Stimulated activated naive B cell treated with anti-CD40 and anti-IgM and Interleukin-4, amounts not matched to agents 10 μg/mL and 1 μg/mL and 100 μg/mL, for 72 hours (primary cell): ENCODE measurements around the gene SPON1.
"Not testable (repeated sequence)": the region's sequence is repeated elsewhere in the genome, so short reads cannot be mapped to it uniquely, and the experiment has no call there.

Experiments used
- ATAC-seq, 2 donors: fragments of 150-1000 bp; cut with Tn5 transposase; replicated peaks; 2 replicates each; pipeline ENCODE4 v1.10.0; 2021; ENCODE audit warnings: moderate library complexity in 1 of 2
- DNase-seq: peaks from one replicate; pipeline ENCODE4 v3.0.0; 2021
- H3K27ac Mint-ChIP-seq: one replicate; pipeline ENCODE4 v1.8.0; 2022; ENCODE audit warnings: mild to moderate bottlenecking, mixed read lengths
- H3K27me3 Mint-ChIP-seq, 2 donors: one replicate each; pipeline ENCODE4 v1.8.0; 2022; ENCODE audit warnings: mixed read lengths in 2 of 2
- H3K36me3 Mint-ChIP-seq, 2 donors: one replicate each; pipeline ENCODE4 v1.8.0; 2022; ENCODE audit warnings: mixed read lengths in 2 of 2, mild to moderate bottlenecking in 1 of 2
- H3K4me1 Mint-ChIP-seq, 2 donors: one replicate each; pipeline ENCODE4 v1.8.0; 2022; ENCODE audit warnings: mixed read lengths in 2 of 2, mild to moderate bottlenecking in 1 of 2
- H3K4me3 Mint-ChIP-seq, 2 donors: one replicate each; pipeline ENCODE4 v1.8.0; 2022; ENCODE audit warnings: mild to moderate bottlenecking in 2 of 2, mixed read lengths in 2 of 2, moderate library complexity in 1 of 2
- H3K9me3 Mint-ChIP-seq, 2 donors: one replicate each; pipeline ENCODE4 v1.8.0; 2022; ENCODE audit warnings: mixed read lengths in 2 of 2, mild to moderate bottlenecking in 1 of 2

Gene SPON1

DNA sequence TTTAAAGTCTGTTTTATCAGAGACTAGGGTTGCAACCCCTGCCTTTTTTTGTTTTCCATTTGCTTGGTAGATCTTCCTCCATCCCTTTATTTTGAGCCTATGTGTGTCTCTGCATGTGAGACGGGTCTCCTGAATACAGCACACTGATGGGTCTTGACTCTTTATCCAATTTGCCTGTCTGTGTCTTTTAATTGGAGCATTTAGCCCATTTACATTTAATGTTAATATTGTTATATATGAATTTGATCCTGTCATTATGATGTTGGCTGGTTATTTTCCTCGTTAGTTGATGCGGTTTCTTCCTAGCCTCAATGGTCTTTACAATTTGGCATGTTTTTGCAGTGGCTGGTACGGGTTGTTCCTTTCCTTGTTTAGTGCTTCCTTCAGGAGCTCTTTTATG is 25.4 kb upstream of the SPON1 start:
- Mint-ChIP-seq H3K27me3 (peaks cover 7 to 17% of the 10 kb centered on the region in 2 donors), H3K4me1 (peaks cover 11 to 18% of the 10 kb centered on the region in 2 donors)
- not testable (repeated sequence) for H3K4me3 Mint-ChIP-seq, DNase-seq, H3K27ac Mint-ChIP-seq, ATAC-seq, H3K9me3 Mint-ChIP-seq, H3K36me3 Mint-ChIP-seq

DNA sequence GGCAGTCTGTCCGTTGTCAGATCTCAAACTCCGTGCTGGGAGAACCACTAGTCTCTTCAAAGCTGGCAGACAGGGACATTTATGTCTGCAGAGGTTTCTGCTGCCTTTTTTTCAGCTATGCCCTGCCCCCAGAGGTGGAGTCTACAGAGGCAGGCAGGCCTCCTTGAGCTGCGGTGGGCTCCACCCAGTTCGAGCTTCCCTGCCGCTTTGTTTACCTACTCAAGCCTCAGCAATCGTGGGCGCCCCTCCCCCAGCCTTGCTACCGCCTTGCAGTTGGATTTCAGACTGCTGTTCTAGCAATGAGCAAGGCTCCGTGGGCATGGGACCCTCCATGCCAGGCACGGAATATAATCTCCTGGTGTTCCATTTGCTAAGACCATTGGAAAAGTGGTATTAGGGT is 23.7 kb upstream of the SPON1 start:
- H3K4me1 Mint-ChIP-seq: peaks cover 11 to 18% of the 10 kb centered on the region in 2 donors
- H3K9me3 Mint-ChIP-seq, DNase-seq, H3K27ac Mint-ChIP-seq, ATAC-seq, H3K36me3 Mint-ChIP-seq, H3K4me3 Mint-ChIP-seq: not testable (repeated sequence)
- peaks cover 7 to 22% of the 10 kb centered on the region in 2 donors for H3K27me3 Mint-ChIP-seq

DNA sequence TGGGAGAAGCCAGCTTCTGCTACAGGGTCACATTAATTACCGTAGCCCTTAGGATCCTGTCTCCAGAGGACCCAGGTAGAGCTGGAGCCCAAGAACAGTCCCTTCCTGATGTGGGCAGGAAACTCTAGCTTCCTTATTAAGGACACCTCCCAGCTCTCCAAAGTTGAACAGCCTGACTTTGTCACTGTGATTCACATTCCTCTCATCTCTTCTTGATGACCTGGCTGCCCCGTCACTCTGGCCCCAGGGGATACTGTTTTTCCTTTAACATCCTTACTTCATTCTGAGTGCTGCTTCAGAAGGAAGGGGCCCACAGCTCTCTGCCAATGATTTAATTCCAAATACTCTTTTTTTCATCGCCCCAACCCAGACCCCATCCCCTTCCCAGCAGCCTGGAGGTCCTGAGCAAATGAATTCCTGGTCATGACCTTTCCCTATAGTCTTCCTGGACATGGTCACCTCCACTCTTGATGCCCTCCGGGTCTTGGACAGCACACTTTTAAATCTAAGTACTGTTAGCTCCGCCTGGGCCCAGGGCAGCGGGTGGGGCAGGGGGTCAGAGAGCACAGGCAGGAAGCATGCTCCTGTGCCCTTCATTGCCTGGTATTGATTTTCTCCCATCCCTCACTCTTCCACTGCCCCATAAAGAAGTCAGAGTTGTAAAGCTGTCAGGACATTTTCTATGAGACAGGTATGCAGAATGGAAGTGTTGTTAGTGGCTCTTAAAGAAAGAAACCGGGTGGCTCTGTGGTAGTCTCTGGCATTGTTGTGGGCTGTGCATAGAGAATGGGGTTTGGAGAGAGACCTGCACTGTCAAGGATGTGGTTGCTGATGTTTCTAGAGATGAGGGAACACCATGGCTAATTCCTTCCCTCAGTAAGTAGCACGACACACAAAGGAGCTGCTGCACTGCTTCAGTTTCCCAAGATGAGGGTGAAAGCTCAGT is 22.3 kb upstream of the SPON1 start:
- ATAC-seq (no peak), DNase-seq (no peak)
- Mint-ChIP-seq H3K36me3 (peaks cover 0 to 4% of the 10 kb centered on the region in 2 donors), H3K4me3 (no peak overlapping the region), H3K4me1 (peaks cover 7 to 8% of the 10 kb centered on the region in 2 donors), H3K27ac (no peak overlapping the region), H3K9me3 (peaks cover 2 to 4% of the 10 kb centered on the region in 2 donors), H3K27me3 (peaks cover 7 to 22% of the 10 kb centered on the region in 2 donors)

DNA sequence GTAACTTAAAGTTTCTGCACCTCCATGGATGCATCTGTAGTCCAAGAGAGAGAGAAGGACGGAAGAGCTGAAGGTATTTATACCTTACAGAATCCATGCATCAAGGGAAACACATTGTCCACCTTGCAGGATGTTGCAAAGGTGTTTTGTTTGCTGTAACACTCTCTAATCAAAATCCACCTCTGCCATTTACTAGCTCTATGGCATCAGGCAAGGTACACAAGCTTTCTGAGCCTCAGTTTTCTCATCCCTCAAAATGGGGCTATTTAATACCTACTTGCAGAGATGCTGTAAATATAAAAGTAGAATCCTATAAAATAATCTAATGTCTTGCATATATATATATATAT is 21.6 kb upstream of the SPON1 start:
- H3K4me1 Mint-ChIP-seq: peaks cover 5 to 6% of the 10 kb centered on the region in 2 donors
- ATAC-seq: no peak
- H3K27me3 Mint-ChIP-seq: peaks cover 7 to 22% of the 10 kb centered on the region in 2 donors

DNA sequence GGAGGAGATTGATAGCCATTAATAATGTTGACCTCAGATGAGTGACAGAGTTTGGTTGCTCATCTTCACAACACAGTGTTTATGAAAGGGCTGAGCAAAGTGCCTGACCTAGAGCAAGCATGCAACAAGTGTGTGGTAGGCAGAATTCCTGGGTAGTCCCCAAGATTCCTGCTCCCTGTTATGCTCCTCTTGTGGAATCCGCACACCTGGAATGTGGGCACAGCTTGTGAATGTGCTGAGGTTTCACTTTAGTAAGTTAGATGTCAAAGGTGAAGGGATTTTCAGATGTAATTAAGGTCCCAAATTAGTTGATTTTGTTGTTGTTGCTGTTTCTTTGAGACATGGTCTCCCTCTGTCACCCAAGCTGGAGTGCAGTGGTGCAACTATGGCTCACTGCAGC is 20.7 kb upstream of the SPON1 start:
- H3K27me3 Mint-ChIP-seq: peaks cover 7 to 22% of the 10 kb centered on the region in 2 donors
- peaks cover 0 to 4% of the 10 kb centered on the region in 2 donors for H3K36me3 Mint-ChIP-seq
- no peak for DNase-seq
- no peak overlapping the region for H3K4me3 Mint-ChIP-seq
- no peak for ATAC-seq
- H3K27ac Mint-ChIP-seq: no peak overlapping the region
- H3K4me1 Mint-ChIP-seq: peaks cover 5 to 6% of the 10 kb centered on the region in 2 donors
- H3K9me3 Mint-ChIP-seq: peaks cover 2 to 4% of the 10 kb centered on the region in 2 donors

More for the DNA sequence above, 21.6 kb upstream of the SPON1 start:
- DNase-seq: no peak
- H3K9me3 Mint-ChIP-seq: peaks cover 2 to 4% of the 10 kb centered on the region in 2 donors
- no peak overlapping the region for H3K27ac Mint-ChIP-seq
- peaks cover 0 to 4% of the 10 kb centered on the region in 2 donors for H3K36me3 Mint-ChIP-seq
- H3K4me3 Mint-ChIP-seq: no peak overlapping the region

DNA sequence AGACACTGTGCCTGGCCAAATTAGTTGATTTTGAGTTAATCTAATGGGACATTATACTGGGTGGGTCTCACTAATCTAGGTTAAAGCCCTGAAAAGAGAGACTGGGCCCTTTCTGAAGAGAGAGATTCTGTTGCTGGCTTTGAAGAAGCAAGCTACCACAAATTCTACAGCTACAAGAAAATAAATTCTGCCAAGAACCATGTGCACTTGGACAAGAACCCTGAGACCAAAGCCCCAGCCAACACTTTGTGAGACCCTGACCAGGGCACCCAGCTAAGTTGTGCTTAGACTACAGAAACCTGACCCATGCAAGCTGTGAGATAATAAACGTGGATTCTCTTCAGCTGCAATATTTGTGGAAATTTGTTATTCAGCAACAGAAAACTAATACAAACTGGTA is 20.1 kb upstream of the SPON1 start:
- Mint-ChIP-seq H3K27me3 (peaks cover 7 to 22% of the 10 kb centered on the region in 2 donors), H3K4me1 (peaks cover 5 to 6% of the 10 kb centered on the region in 2 donors), H3K4me3 (no peak overlapping the region), H3K36me3 (peaks cover 0 to 4% of the 10 kb centered on the region in 2 donors), H3K9me3 (peaks cover 0 to 4% of the 10 kb centered on the region in 2 donors), H3K27ac (no peak overlapping the region)
- no peak for DNase-seq
- no peak for ATAC-seq

DNA sequence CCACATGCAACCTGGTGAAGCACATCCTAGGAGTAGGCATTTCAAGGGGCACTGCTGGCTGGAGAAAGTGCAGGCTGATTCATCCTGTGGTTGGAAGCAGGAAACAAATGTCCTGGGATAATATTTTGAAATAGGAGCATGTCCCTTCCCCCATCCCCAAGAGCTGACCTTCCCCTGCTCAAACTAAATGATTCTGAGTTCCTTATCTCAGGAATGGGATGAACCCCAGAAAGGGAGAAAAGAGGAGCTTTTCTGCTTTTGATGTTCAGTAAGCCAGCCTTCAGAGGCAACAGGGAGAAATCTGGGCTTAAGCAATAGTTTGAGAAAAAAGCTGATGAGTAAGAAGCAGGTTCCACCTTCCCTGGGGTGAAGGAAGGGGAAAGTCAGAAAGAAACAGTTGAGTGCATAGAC is 19.5 kb upstream of the SPON1 start:
- peaks cover 0 to 2% of the 10 kb centered on the region in 2 donors for H3K9me3 Mint-ChIP-seq

DNA sequence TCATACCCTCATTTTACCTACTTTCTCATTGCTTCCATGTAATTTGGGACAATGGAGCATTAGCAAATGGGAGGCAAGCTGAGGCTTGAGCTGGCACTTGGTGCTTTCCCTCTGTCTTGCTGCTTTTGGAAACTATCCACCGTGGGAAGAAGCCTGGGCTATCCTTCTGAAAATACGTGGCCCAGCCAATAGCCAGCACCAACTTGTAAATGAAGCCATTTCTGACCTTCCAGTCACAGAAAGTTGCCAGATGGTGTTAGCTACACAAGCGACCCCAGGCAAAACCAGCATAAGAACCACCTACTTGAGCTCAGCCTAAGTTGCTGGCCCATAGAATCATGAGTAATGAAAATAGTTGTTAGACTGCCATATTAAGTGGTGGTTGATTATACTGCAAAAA is 18.5 kb upstream of the SPON1 start:
- H3K4me1 Mint-ChIP-seq: peaks cover 5 to 6% of the 10 kb centered on the region in 2 donors
- no peak for ATAC-seq

More for the DNA sequence above, 19.5 kb upstream of the SPON1 start:
- no peak for ATAC-seq
- H3K27ac Mint-ChIP-seq: no peak overlapping the region
- peaks cover 5 to 6% of the 10 kb centered on the region in 2 donors for H3K4me1 Mint-ChIP-seq
- no peak overlapping the region for H3K4me3 Mint-ChIP-seq
- peaks cover 0 to 2% of the 10 kb centered on the region in 2 donors for H3K36me3 Mint-ChIP-seq
- peaks cover 7 to 20% of the 10 kb centered on the region in 2 donors for H3K27me3 Mint-ChIP-seq
- DNase-seq: no peak

DNA sequence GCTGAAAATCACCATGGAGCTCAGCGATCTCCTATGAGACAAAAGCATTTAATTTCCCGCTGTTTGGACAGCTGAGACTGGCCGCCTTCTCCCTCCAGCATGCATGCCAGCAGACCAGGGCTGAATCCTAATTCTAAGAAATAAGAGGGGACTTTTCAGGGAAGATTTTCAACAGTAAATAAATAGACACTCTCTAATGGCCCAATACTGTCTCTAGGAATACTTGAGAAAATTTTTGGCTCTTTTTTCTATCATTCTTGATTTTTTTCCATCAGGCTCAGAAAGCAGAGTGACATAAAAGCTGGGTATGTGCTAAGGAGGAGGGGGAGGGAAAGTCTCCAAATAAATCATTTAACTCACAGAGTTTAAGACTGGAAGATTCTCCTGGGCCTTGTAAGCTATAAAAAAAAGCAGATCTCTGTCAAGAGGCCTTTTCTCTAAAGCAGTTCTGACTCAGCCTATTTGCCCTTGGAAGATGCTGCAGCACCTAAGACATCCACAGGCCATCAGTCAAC is 17.6 kb upstream of the SPON1 start:
- Mint-ChIP-seq H3K9me3 (no peaks in the 10 kb centered on the region), H3K27ac (no peak overlapping the region), H3K36me3 (no peaks in the 10 kb centered on the region), H3K27me3 (peaks cover 10 to 30% of the 10 kb centered on the region in 2 donors), H3K4me3 (no peak overlapping the region), H3K4me1 (peaks cover 5 to 6% of the 10 kb centered on the region in 2 donors)
- DNase-seq (no peak), ATAC-seq (no peak)

More for the DNA sequence above, 18.5 kb upstream of the SPON1 start:
- Mint-ChIP-seq H3K27me3 (peaks cover 7 to 24% of the 10 kb centered on the region in 2 donors), H3K9me3 (no peaks in the 10 kb centered on the region), H3K27ac (no peak overlapping the region), H3K4me3 (no peak overlapping the region), H3K36me3 (no peaks in the 10 kb centered on the region)
- DNase-seq: no peak

DNA sequence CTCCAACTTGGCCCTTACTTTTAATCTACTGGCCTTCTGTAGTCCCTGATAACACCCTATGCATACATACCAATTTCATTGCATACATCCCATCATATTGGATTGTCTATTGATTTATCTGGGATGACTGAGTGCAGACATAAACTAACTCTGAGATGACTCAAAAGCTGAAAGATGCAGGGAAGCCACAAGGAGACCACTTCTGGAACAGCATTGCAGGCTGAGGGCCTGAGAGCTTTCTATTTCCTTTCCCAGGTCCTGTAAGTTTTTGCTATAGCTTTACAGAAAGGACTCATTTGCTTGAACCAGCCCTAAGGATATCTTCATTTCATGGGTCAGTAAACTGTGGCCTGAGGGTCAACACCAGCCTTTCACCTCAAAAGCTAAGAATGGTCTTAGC is 15.1 kb upstream of the SPON1 start:
- Mint-ChIP-seq H3K36me3 (no peaks in the 10 kb centered on the region), H3K27ac (no peak overlapping the region), H3K4me1 (no peaks in the 10 kb centered on the region), H3K9me3 (no peaks in the 10 kb centered on the region), H3K27me3 (peaks cover 5 to 17% of the 10 kb centered on the region in 2 donors), H3K4me3 (no peak overlapping the region)
- no peak for ATAC-seq
- DNase-seq: no peak

DNA sequence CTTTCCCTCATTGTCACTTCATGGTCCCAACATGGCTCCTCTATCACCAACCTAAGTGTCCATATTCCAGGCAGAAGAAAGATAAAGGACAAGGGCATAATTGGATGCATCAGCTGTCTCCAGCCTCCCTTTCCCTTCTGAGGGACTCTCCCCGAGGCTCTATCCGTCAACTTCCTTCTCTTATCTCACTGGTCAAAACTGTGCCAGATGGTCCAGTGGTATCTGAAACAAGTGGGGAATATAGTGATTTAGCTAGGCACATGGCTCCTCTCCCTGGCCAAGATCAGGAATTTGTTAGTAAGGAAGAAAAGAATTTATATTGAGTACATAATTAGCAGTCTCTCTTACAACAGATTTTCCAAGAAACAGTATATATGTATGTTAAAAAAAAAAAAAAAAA is 12.6 kb upstream of the SPON1 start:
- no peak for ATAC-seq
- H3K36me3 Mint-ChIP-seq: no peaks in the 10 kb centered on the region
- H3K4me1 Mint-ChIP-seq: no peaks in the 10 kb centered on the region
- H3K9me3 Mint-ChIP-seq: no peaks in the 10 kb centered on the region
- DNase-seq: no peak
- H3K27me3 Mint-ChIP-seq: peaks cover 10 to 12% of the 10 kb centered on the region in 2 donors
- H3K4me3 Mint-ChIP-seq: no peak overlapping the region
- H3K27ac Mint-ChIP-seq: no peak overlapping the region

DNA sequence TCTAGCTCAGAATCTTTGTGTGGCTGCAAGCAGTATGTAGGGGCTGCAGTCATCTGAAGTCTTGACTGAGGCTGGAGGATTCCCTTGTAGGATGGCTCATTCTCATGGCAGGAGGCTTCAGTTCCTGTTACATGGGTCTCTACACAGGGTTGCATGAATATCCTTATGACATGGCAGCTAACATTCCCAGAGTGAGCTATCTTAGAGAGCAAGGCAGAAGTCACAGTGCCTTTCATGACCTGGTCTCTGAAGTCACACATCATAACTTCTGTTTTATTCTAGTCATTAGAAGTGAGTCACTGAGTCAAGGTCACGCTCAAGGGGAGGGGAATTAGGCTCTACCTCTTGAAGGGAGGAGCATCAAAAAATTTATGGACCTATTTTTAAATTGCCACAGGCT is 10.3 kb upstream of the SPON1 start:
- Mint-ChIP-seq H3K4me1 (no peaks in the 10 kb centered on the region), H3K36me3 (no peaks in the 10 kb centered on the region), H3K27me3 (peaks cover 10 to 12% of the 10 kb centered on the region in 2 donors), H3K4me3 (no peak overlapping the region), H3K9me3 (no peaks in the 10 kb centered on the region), H3K27ac (no peak overlapping the region)
- DNase-seq: no peak
- peak in 1 of 2 donors; percentile 39 for ATAC-seq

DNA sequence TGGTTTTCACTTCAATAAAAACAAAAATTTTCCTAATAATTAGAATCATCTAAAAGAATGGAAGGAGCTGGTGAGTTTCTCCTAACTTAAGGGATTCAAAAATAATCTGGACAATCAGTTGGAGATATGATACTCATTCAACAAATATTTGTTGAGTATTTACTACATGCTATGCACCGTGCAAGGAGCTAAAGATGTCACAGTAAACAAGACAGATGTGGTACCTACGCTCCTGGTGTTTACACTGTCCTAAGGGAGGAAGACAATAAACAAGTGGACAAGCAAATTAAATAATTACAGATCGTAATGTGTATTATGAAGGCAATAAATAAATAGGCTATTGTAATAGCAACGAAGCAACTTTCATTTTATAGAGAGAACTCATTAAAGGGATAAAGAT is 9.9 kb upstream of the SPON1 start:
- Mint-ChIP-seq H3K27me3 (peaks cover 10 to 12% of the 10 kb centered on the region in 2 donors), H3K4me3 (no peak overlapping the region), H3K4me1 (no peaks in the 10 kb centered on the region), H3K36me3 (no peaks in the 10 kb centered on the region), H3K9me3 (no peaks in the 10 kb centered on the region), H3K27ac (no peak overlapping the region)
- no peak for DNase-seq
- ATAC-seq: no peak

DNA sequence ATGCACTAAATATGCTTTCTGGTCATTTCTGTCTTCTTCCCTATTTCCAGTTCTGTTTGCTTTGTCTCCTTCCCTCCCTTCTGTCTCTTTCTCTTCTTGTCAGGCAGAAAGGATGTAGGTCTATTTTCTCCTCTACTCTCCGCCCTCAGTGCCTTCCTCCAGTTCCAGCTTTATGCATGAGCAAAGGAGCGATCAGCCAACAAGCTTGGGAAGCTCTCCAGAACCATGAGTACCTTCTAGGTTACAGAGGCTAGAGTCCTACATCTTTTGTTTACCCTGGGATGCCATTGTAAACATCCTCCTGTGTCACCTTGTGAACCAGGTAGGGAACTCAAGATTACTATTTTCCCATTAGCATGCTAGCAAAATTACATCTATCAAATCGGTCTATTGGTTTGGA is 7.9 kb upstream of the SPON1 start:
- ATAC-seq: no peak
- no peak overlapping the region for H3K4me3 Mint-ChIP-seq
- H3K27me3 Mint-ChIP-seq: peaks cover 13 to 19% of the 10 kb centered on the region in 2 donors
- no peaks in the 10 kb centered on the region for H3K36me3 Mint-ChIP-seq
- no peak overlapping the region for H3K27ac Mint-ChIP-seq
- H3K9me3 Mint-ChIP-seq: no peaks in the 10 kb centered on the region
- DNase-seq: no peak
- H3K4me1 Mint-ChIP-seq: no peaks in the 10 kb centered on the region

DNA sequence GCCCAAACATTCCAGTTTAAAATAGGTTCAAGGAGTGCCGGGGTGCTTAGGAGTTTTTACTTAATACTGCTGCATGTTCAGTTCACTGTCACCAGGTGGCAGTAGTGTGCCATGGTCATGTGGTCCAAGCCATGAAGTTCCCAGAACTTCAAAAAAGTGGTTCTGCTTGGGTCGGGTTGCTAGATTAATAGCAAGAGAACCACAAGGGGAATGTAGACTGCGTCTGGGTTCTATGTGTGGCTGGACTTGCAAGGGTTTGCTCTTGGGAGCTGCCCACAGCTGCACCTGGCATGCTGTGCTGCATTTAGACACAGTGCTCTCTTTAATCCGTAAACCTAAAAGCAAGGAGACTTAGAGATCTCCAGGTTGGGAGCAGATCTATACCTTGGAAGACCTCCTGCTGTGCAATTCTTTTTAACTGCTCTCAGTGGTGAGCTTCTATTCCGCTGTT is 6.5 kb upstream of the SPON1 start:
- ATAC-seq: peak; percentile 45 to 53
- no peak overlapping the region for H3K27ac Mint-ChIP-seq
- no peaks in the 10 kb centered on the region for H3K4me1 Mint-ChIP-seq
- no peaks in the 10 kb centered on the region for H3K36me3 Mint-ChIP-seq
- peaks cover 18 to 25% of the 10 kb centered on the region in 2 donors for H3K27me3 Mint-ChIP-seq
- H3K9me3 Mint-ChIP-seq: no peaks in the 10 kb centered on the region
- no peak overlapping the region for H3K4me3 Mint-ChIP-seq
- DNase-seq: peak; percentile 17
